HG02759 (cell line): ENCODE data around the gene TDRD3.
"Not testable (repeated sequence)": the region's sequence is repeated elsewhere in the genome, so short reads cannot be mapped to it uniquely, and the experiment has no call there.

Experiments
- ATAC-seq: cut with Tn5 transposase; IDR thresholded peaks from one replicate; pipeline ENCODE4 v1.9.1; 2021; ENCODE audit warnings: mild to moderate bottlenecking, moderate library complexity; ENCODE audit not compliant: unreplicated experiment

Gene TDRD3

GRCh38 chr13:60398379-60398891 lies 1.4 kb downstream of the TDRD3 start:
- ATAC-seq: no peak

GRCh38 chr13:60398907-60399589 lies 2.0 kb downstream of the TDRD3 start:
- no peak for ATAC-seq

DNA sequence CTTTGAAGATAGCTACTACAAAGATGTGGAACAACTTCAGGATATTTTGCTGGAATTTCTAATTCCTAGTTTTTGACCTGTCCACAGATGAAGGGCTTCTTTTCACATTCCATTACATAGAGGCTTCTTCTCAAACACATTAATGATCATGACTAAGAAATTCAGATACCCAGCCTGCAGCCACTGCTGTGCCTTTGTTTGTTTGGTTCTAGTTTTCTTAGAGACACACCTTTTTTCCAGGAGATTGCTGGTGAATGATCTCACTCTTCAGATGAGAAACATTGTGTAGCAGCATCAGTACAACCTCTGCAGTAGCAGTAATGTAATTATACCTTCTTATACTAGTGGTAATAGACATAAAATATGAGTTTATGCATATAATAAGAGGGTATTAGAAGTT lies 5.0 kb downstream of the TDRD3 start:
- ATAC-seq: no peak

- ATAC-seq: no peak
Observed at GRCh38 chr13:60407095-60407494, 10.1 kb downstream of the TDRD3 start.

- not testable (repeated sequence) for ATAC-seq
Observed at GRCh38 chr13:60407852-60408251, 10.8 kb downstream of the TDRD3 start.

GRCh38 chr13:60409574-60410292 lies 12.7 kb downstream of the TDRD3 start:
- not testable (repeated sequence) for ATAC-seq

DNA sequence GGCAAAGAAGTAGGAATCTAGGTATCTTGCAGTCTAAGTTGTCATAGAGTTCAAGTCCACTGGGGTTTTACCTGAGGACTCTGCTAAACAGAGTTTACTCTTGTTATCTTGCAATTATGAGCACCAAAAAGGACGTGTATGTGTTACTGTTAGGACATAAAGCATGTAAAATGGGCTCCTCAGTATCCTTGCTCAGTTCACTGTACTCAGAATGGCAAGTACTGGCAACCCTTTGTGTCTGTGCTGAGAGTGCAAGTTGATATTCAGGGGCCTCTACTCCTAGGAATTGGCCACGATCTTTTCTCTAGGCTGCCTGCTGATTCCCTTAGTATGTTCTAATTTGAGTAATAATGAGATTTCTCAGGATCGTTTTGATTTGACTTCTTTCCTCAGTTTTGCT lies 13.3 kb downstream of the TDRD3 start:
- ATAC-seq: no peak

DNA sequence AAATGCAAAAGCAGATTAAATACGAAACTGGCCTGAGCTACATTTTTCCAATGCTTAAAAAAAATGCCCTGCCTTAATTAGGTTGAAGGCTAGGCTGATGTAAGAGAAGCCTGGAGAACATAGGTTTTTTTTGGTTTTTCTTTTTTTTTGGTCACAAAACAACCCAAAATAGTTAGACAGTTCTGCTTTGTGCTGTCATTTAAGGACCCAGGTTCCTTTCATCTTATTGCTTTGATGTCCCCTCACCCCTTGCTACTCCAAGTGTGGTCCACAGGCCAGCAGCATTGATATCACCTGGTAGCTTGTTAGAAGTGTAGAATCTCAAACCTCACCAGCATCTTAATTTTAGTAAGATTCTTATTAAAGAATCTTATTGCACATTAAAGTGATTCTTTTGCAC lies 14.4 kb downstream of the TDRD3 start:
- no peak for ATAC-seq

- no peak for ATAC-seq
Observed at GRCh38 chr13:60411983-60412382, 15.0 kb downstream of the TDRD3 start.

DNA sequence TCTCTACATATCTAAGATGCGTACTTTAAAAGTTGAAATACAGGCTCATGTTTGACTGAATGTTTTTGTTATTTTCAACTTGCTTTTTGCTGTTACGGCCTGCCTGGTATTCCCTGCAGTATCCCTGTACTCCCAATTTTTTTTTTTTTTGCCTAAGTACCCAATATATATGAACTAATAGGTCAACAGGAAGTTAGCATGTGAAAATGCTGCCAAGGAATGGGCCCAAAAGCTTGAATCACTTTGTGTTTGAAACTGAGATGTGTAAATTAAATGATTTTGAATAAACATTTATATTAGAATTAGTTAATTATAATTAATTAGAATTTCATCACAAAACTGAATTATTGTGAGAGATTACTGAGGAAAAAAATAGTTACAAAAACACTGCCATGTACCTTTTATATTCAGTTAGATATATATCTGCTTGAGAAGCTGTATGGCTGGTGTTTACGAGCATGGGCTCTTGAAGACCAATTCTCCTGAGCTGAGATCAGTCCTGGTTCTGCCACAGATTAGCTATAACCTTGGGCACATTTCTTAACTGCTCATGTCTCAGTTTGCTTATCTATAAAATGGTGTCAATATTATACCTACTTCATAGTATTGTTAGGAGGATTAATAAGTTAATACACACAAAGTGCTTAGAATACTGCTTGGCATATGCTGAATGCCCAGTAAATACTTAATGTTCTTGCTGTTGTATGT lies 16.0 kb downstream of the TDRD3 start:
- no peak for ATAC-seq

GRCh38 chr13:60414177-60414576 lies 17.2 kb downstream of the TDRD3 start:
- ATAC-seq: no peak

DNA sequence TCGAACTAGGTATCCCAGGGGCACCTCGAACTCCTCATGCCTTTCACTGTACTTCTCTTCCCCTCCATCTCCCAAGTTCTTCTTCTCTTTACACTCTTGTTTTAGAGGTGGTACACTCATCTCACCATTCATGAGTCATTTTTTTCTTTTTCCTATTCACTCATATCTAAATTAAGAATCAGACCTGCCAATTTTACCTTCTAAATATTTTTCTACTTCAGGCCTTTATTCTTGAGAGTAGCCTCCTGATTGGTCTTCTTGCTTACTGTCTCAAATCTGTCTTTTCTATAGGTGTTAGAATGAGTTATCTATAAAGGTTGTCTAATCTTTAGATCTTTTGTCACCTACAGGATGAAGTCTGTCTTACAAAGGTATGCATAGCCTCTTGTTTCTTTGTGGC lies 20.7 kb downstream of the TDRD3 start:
- peak; percentile 62 for ATAC-seq

- ATAC-seq: no peak
Observed at GRCh38 chr13:60418954-60419353, 21.9 kb downstream of the TDRD3 start.

- no peak for ATAC-seq
Observed at GRCh38 chr13:60425332-60425731, 28.3 kb downstream of the TDRD3 start.

DNA sequence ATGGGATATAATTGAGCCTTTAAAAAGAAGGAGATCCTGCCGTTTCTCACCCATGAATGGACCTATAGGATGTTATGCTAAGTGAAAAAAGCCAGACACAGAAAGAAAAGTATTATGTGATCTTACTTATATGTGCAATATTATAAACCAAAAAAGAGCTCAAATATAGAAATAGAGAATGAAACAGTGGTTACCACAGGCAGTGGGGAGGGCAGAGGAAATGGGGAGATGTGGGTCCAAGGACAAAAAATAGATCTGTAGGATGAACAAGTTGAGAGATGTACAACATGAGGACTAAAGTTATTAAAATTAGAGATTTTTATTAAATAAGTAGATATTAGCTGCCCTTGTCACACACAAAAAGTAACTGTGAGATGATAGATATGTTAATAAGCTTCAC lies 29.1 kb downstream of the TDRD3 start:
- ATAC-seq: no peak

GRCh38 chr13:60427285-60427684 lies 30.3 kb downstream of the TDRD3 start:
- ATAC-seq: peak; percentile 54

DNA sequence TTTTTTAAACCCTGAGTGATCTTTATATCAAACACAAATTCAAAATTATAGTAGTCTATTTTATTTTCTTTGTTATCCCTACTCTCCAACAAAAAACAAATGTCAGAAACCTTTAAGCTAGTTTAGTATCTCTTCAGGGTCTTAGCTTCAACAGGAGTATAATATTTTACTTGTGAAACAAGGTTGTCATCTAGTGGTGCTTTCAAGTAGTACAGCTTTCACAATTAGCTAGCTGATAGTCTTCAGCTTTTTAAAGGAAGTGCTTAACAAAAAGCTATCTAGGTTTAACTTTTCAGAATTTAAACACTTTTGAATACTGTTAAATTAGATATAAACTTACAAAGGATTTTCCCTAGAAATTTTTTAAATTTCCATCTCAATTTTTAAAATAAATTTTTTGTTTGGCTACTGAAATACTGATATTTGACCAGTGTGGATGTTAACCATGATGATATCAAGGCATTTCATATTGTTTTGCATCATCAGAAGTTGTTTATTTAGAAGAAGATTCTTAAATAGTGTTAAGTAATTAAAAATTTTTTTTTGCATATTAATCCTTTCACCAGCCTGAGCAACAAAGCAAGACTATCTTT lies 34.2 kb downstream of the TDRD3 start:
- peak; percentile 71 for ATAC-seq

- no peak for ATAC-seq
Observed at GRCh38 chr13:60433505-60433904, 36.5 kb downstream of the TDRD3 start.

- no peak for ATAC-seq
Observed at GRCh38 chr13:60435762-60436374, 38.8 kb downstream of the TDRD3 start.

DNA sequence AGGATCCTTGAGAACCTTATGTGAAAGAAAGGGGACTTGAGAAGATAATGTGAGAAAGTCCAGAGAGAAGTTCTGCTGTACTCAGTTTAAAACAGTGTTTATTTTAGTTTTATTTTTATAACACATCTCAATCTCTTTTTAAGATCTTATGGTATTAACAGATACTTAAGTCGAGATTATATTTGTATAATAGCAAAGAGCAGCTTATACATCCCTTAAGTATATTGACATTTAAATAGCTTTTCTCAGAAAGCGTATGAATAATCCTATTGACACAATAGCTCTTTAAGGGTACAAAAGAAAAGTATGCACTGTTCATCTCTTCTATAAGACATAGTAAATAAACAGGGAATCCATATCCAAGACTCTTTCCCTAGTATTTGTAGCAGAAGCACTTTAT lies 42.2 kb downstream of the TDRD3 start:
- no peak for ATAC-seq

GRCh38 chr13:60441761-60442160 lies 44.7 kb downstream of the TDRD3 start:
- no peak for ATAC-seq
